MM.1S (cell line): ENCODE data around the gene ITPKC.

ENCODE experiments used
- DNase-seq: peaks from one replicate; pipeline ENCODE4 v3.0.0-alpha.2; 2015
- H2AFZ ChIP-seq: fragments of 300-600 bp; sonication (generic); 2 replicates; pipeline ENCODE4 v1.6.0; 2016; ENCODE audit warnings: antibody characterized with exemption, low read length
- H3F3A ChIP-seq: fragments of 300-600 bp; sonication (generic); 2 replicates; pipeline ENCODE4 v1.6.1; 2016; ENCODE audit warnings: mild to moderate bottlenecking, antibody characterized with exemption, low read length, moderate library complexity, mixed read lengths; ENCODE audit not compliant: insufficient read depth
- H3K27ac ChIP-seq: fragments of 300-600 bp; sonication (generic); 2 replicates; pipeline ENCODE4 v1.5.1; 2016; ENCODE audit warnings: mild to moderate bottlenecking, low read length
- H3K27me3 ChIP-seq: fragments of 300-600 bp; sonication (generic); replicated peaks from 2 replicates; pipeline ENCODE4 v1.6.0; 2016; ENCODE audit warnings: low read length; ENCODE audit not compliant: insufficient read depth
- H3K36me3 ChIP-seq: fragments of 300-600 bp; sonication (generic); replicated peaks from 2 replicates; pipeline ENCODE4 v1.6.1; 2016; ENCODE audit warnings: mild to moderate bottlenecking, low read length, mixed read lengths; ENCODE audit not compliant: insufficient read depth
- H3K4me1 ChIP-seq: fragments of 300-600 bp; sonication (generic); 2 replicates; pipeline ENCODE4 v1.6.1; 2016; ENCODE audit warnings: low read length, mixed read lengths
- H3K4me2 ChIP-seq: fragments of 300-600 bp; sonication (generic); 2 replicates; pipeline ENCODE4 v1.6.0; 2016; ENCODE audit warnings: low read depth, low read length
- H3K4me3 ChIP-seq: fragments of 300-600 bp; sonication (generic); 2 replicates; pipeline ENCODE4 v1.5.1; 2016; ENCODE audit warnings: low read length, mixed read lengths
- H3K79me2 ChIP-seq: fragments of 300-600 bp; sonication (generic); 2 replicates; pipeline ENCODE4 v1.6.1; 2016; ENCODE audit warnings: mixed run types, low read length, mixed read lengths
- H3K9ac ChIP-seq: fragments of 300-600 bp; sonication (generic); 2 replicates; pipeline ENCODE4 v1.6.1; 2016; ENCODE audit warnings: low read length, mixed read lengths
- H3K9me2 ChIP-seq: fragments of 300-600 bp; sonication (generic); replicated peaks from 2 replicates; pipeline ENCODE4 v1.6.1; 2016; ENCODE audit warnings: mild to moderate bottlenecking, low read length, mixed read lengths; ENCODE audit not compliant: insufficient read depth
- H3K9me3 ChIP-seq: fragments of 300-600 bp; sonication (generic); replicated peaks from 2 replicates; pipeline ENCODE4 v1.6.1; 2016; ENCODE audit warnings: mild to moderate bottlenecking, low read length, mixed read lengths; ENCODE audit not compliant: insufficient read depth
- H4K20me1 ChIP-seq: fragments of 300-600 bp; sonication (generic); 2 replicates; pipeline ENCODE4 v1.6.1; 2016; ENCODE audit warnings: mild to moderate bottlenecking, low read length, moderate library complexity, mixed read lengths; ENCODE audit not compliant: insufficient read depth
- CTCF ChIP-seq: fragments of 300-600 bp; sonication (generic); IDR thresholded peaks from 2 replicates; pipeline ENCODE4 v1.5.1; 2016; ENCODE audit warnings: antibody characterized with exemption, low read length, mixed read lengths
- EZH2 ChIP-seq: fragments of 300-600 bp; sonication (generic); optimal IDR thresholded peaks from 2 replicates; pipeline ENCODE3; 2017; ENCODE audit warnings: low read depth, mild to moderate bottlenecking, antibody characterized with exemption, low read length, mixed read lengths
- EZH2phosphoT487 ChIP-seq: fragments of 300-600 bp; sonication (generic); IDR thresholded peaks from 2 replicates; pipeline ENCODE4 v1.6.1; 2018; ENCODE audit warnings: antibody characterized with exemption, low read length

ITPKC gene

GRCh38 chr19:40739030-40739839 is 22.3 kb downstream of the ITPKC start:
- Histone ChIP-seq H3K9me2 (no peaks in the 10 kb centered on the region), H3K4me1 (no peaks in the 10 kb centered on the region), H3K27ac (no peak overlapping the region), H3K27me3 (no peaks in the 10 kb centered on the region), H4K20me1 (no peaks in the 10 kb centered on the region), H3K4me2 (no peak overlapping the region), H3F3A (no peaks in the 10 kb centered on the region), H3K9me3 (no peaks in the 10 kb centered on the region), H3K36me3 (no peaks in the 10 kb centered on the region), H2AFZ (no peak overlapping the region), H3K79me2 (no peaks in the 10 kb centered on the region), H3K9ac (no peak overlapping the region), H3K4me3 (no peak overlapping the region)
- no peak for TF ChIP-seq EZH2phosphoT487
- no peak for TF ChIP-seq CTCF
- TF ChIP-seq EZH2, result no peak
- no peak for DNase-seq

- H3K9me3 ChIP-seq, result no peaks in the 10 kb centered on the region
- H3K27me3 ChIP-seq, result no peaks in the 10 kb centered on the region
- H3K9me2 ChIP-seq, result no peaks in the 10 kb centered on the region
- H3F3A ChIP-seq, result no peaks in the 10 kb centered on the region
- H3K36me3 ChIP-seq, result no peaks in the 10 kb centered on the region
- H3K27ac ChIP-seq, result no peak overlapping the region
- no peaks in the 10 kb centered on the region for H3K79me2 ChIP-seq
- no peak overlapping the region for H2AFZ ChIP-seq
- no peak overlapping the region for H3K4me2 ChIP-seq
- no peak for DNase-seq
- H3K4me3 ChIP-seq, result no peak overlapping the region
- no peak overlapping the region for H3K9ac ChIP-seq
- no peaks in the 10 kb centered on the region for H3K4me1 ChIP-seq
- TF ChIP-seq EZH2phosphoT487 (no peak), EZH2 (no peak), CTCF (no peak)
- no peaks in the 10 kb centered on the region for H4K20me1 ChIP-seq
Observed at GRCh38 chr19:40739871-40740703, 23.2 kb downstream of the ITPKC start.

GRCh38 chr19:40740747-40741146 is 23.8 kb downstream of the ITPKC start:
- H3K27ac ChIP-seq, result no peak overlapping the region
- no peaks in the 10 kb centered on the region for H4K20me1 ChIP-seq
- H3K79me2 ChIP-seq, result no peaks in the 10 kb centered on the region
- H3K27me3 ChIP-seq, result no peaks in the 10 kb centered on the region
- TF ChIP-seq EZH2phosphoT487 (no peak), EZH2 (no peak), CTCF (no peak)
- DNase-seq, result no peak
- no peak overlapping the region for H3K9ac ChIP-seq
- no peak overlapping the region for H3K4me2 ChIP-seq
- no peaks in the 10 kb centered on the region for H3K36me3 ChIP-seq
- no peaks in the 10 kb centered on the region for H3F3A ChIP-seq
- H3K9me2 ChIP-seq, result no peaks in the 10 kb centered on the region
- H3K9me3 ChIP-seq, result no peaks in the 10 kb centered on the region
- H3K4me3 ChIP-seq, result no peak overlapping the region
- H2AFZ ChIP-seq, result no peak overlapping the region
- no peaks in the 10 kb centered on the region for H3K4me1 ChIP-seq
